Endothelial cell of umbilical vein (primary cell): Measurements from ENCODE around the gene R3HDM2. TPM values are rescaled to one million over a fixed set of nuclear protein-coding genes. Genes with fewer than 3 reads are reported as not detected.

Experiments used
- BruUV-seq: library from RNA; stranded (reverse); fragments of 400-500 nt; replicated peaks from 2 replicates; lab custom pipeline; 2021; lab: Mats Ljungman, UMichigan
- CTCF ChIA-PET: fragments of 300-600, 350-600 bp; sonication (Branson Sonifier 250); formaldehyde crosslinking; loops from one replicate; lab custom pipeline; 2021; ENCODE audit warnings: antibody characterized with exemption, inconsistent platforms; lab: Charles Lee
- POLR2A ChIA-PET: fragments of 300-600, 350-600 bp; sonication (Branson Sonifier 250); formaldehyde crosslinking; loops from one replicate; lab custom pipeline; 2021; ENCODE audit warnings: antibody characterized with exemption, inconsistent platforms; lab: Charles Lee
- DNase-seq: peaks from one replicate; pipeline ENCODE4 v3.0.0-alpha.2; 2011; ENCODE audit warnings: low read depth, low spot score
- FAIRE-seq: peaks from 2 replicates; lab custom pipeline; 2011; peaks lifted over from hg19 to GRCh38; lab: Jason Lieb, UNC
- H2AFZ ChIP-seq: 2 replicates; pipeline ENCODE4 v1.6.0; 2012; ENCODE audit warnings: low read depth, low read length, control low read depth, inconsistent platforms
- H3K27ac ChIP-seq: 2 replicates; pipeline ENCODE4 v1.5.1; 2011; ENCODE audit warnings: low read depth, mild to moderate bottlenecking, control low read depth, low read length, moderate library complexity; ENCODE audit not compliant: insufficient read depth
- H3K27me3 ChIP-seq, 2 experiments: 2 replicates each; pipeline versions ENCODE4 v1.6.0 to v1.6.1; 2011; ENCODE audit warnings: low read length in 2 of 2, mixed read lengths in 1 of 2; ENCODE audit not compliant: control insufficient read depth in 2 of 2, insufficient read depth in 2 of 2
- H3K36me3 ChIP-seq, 2 experiments: 2 replicates in 1 of 2; 3 replicates in 1 of 2; pipeline ENCODE4 v1.5.1; 2011; ENCODE audit warnings: low read length in 2 of 2, mild to moderate bottlenecking in 1 of 2, moderate library complexity in 1 of 2; ENCODE audit not compliant: control insufficient read depth in 2 of 2, insufficient read depth in 2 of 2; ENCODE audit errors: extremely low read depth in 1 of 2
- H3K4me1 ChIP-seq: 3 replicates; pipeline ENCODE4 v1.5.1; 2011; ENCODE audit warnings: mild to moderate bottlenecking, low read length; ENCODE audit not compliant: control insufficient read depth, insufficient read depth; ENCODE audit errors: extremely low read depth
- H3K4me2 ChIP-seq: 2 replicates; pipeline ENCODE4 v1.6.1; 2011; ENCODE audit warnings: low read length, control low read depth, mixed read lengths; ENCODE audit not compliant: insufficient read depth
- H3K4me3 ChIP-seq, 3 experiments: fragments of 200-600 bp in 1 of 3; sonication (generic), shearing (Covaris generic) in 1 of 3; replicated peaks in 1 of 3; 2 replicates each; pipeline ENCODE4 v1.5.1; 2011 to 2016; ENCODE audit warnings: control low read depth in 3 of 3, low read length in 3 of 3, mild to moderate bottlenecking in 2 of 3, inconsistent platforms in 1 of 3, low read depth in 1 of 3, moderate library complexity in 1 of 3; ENCODE audit not compliant: insufficient read depth in 1 of 3
- H3K79me2 ChIP-seq: 2 replicates; pipeline ENCODE4 v1.6.0; 2012; ENCODE audit warnings: low read length, inconsistent platforms; ENCODE audit not compliant: control insufficient read depth, insufficient read depth
- H3K9ac ChIP-seq: replicated peaks from 2 replicates; pipeline ENCODE3; 2011; ENCODE audit warnings: low read length, control low read depth; ENCODE audit not compliant: insufficient read depth; ENCODE audit errors: extremely low read depth
- H3K9me1 ChIP-seq: replicated peaks from 3 replicates; pipeline ENCODE4 v1.6.0; 2011; ENCODE audit warnings: mild to moderate bottlenecking, low read length; ENCODE audit not compliant: control insufficient read depth, insufficient read depth; ENCODE audit errors: extremely low read depth
- H3K9me3 ChIP-seq: replicated peaks from 2 replicates; pipeline ENCODE4 v1.5.1; 2012; ENCODE audit warnings: low read length, inconsistent platforms; ENCODE audit not compliant: control insufficient read depth, insufficient read depth
- H4K20me1 ChIP-seq: replicated peaks from 2 replicates; pipeline ENCODE3; 2011; ENCODE audit warnings: mild to moderate bottlenecking, low read length; ENCODE audit not compliant: control insufficient read depth, insufficient read depth; ENCODE audit errors: extremely low read depth
- CTCF ChIP-seq, 2 donors: IDR thresholded peaks; 1 replicate in 1 of 2; 2 replicates in 1 of 2; pipeline ENCODE4 v1.5.1; 2011; ENCODE audit warnings: low read length in 2 of 2, mild to moderate bottlenecking in 2 of 2, moderate library complexity in 2 of 2, control low read depth in 1 of 2, inconsistent platforms in 1 of 2, low read depth in 1 of 2; ENCODE audit not compliant: insufficient read depth in 1 of 2; ENCODE audit errors: extremely low read depth in 1 of 2
- EZH2 ChIP-seq: IDR thresholded peaks from 2 replicates; pipeline ENCODE4 v1.6.1; 2012; ENCODE audit warnings: borderline replicate concordance, low read depth, mild to moderate bottlenecking, moderate library complexity, low read length, inconsistent platforms; ENCODE audit not compliant: severe bottlenecking
- FOS ChIP-seq: IDR thresholded peaks from 2 replicates; pipeline ENCODE4 v1.6.1; 2011; ENCODE audit warnings: mild to moderate bottlenecking, low read length, moderate library complexity, borderline replicate concordance; ENCODE audit not compliant: insufficient read depth
- GATA2 ChIP-seq: IDR thresholded peaks from 2 replicates; pipeline ENCODE4 v1.7.0; 2011; ENCODE audit warnings: low read depth, mild to moderate bottlenecking, moderate library complexity, mixed read lengths, low read length; ENCODE audit not compliant: insufficient read length, insufficient read depth
- JUN ChIP-seq: IDR thresholded peaks from 2 replicates; pipeline ENCODE4 v1.6.1; 2011; ENCODE audit warnings: borderline replicate concordance, low read depth; ENCODE audit not compliant: insufficient read length, insufficient read depth
- MYC ChIP-seq: IDR thresholded peaks from one replicate; pipeline ENCODE4 v1.6.1; 2011; ENCODE audit warnings: mild to moderate bottlenecking, low read depth, low read length
- POLR2A ChIP-seq: IDR thresholded peaks from 2 replicates; pipeline ENCODE4 v1.6.1; 2012; ENCODE audit warnings: low read depth, mild to moderate bottlenecking, control low read depth, low read length
- POLR2AphosphoS5 ChIP-seq: IDR thresholded peaks from 2 replicates; pipeline ENCODE4 v1.6.1; 2012; ENCODE audit warnings: low read depth, mild to moderate bottlenecking, control low read depth, low read length, moderate library complexity; ENCODE audit not compliant: insufficient read depth
- dilution Hi-C: fragments of 300-500 bp; cut with MboI; formaldehyde crosslinking; loops from one replicate; pipeline ENCODE4 v1.15.0; 2019; ENCODE audit warnings: low sequenced_read_pairs; ENCODE audit not compliant: extremely low pct_ligation_motif_present
- intact Hi-C: fragments of 100-400 bp; cut with micrococcal nuclease; formaldehyde crosslinking; loops from one replicate; pipeline ENCODE4 v1.10.0; 2022
- polyA plus RNA-seq, 4 experiments: library from polyadenylated mRNA; depleted of rRNA in 3 of 4; stranded (reverse) in 3 of 4; unstranded in 1 of 4; fragments of >200 nt; gene quantifications; 2 replicates each; pipeline versions ENCODE4 v1.2.1 to v1.2.3, GENCODE V29; 2011 to 2012; ENCODE audit warnings: missing spikeins in 1 of 4
- total RNA-seq: library from RNA; stranded (reverse); gene quantifications from 2 replicates; pipeline ENCODE4 v1.2.3, GENCODE V29; 2021
- TF ChIP-seq, protein P1 (sequence below): IDR thresholded peaks from 2 replicates; pipeline ENCODE4 v1.6.1; 2011; ENCODE audit not compliant: insufficient read depth, insufficient read length

Gene R3HDM2
- total and polyA plus RNA-seq, 2 donors (not counting 3 experiments of a cell fraction or from before 2014, with no cell fraction given): 26.1 to 31.3 TPM

DNA sequence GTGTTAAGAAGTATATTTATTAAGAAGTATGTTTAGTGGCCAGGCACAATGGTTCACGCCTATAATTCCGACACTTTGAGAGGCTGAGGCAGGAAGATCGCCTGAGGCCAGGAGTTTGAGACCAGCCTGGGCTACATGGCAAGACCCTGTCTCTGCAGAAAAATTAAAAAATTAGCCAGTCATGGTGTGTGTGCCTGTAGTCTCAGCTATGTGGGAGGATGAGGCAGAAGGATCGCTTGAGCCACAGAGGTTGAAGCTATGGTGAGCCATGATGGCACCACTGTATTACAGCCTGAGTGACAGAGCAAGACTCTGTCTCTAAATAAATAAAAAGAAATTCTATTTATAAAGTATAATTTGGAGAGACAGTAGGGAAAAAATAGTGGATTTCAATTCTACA is 20.3 kb downstream of the R3HDM2 start:
- BruUV-seq: no TSS peak
- FAIRE-seq (no peak), DNase-seq (no peak)
- no peaks in the 10 kb centered on the region for H3K9me3 ChIP-seq
- peaks cover 4% of the 10 kb centered on the region for H3K79me2 ChIP-seq
- H3K27ac ChIP-seq: no peak overlapping the region
- H4K20me1 ChIP-seq: no peaks in the 10 kb centered on the region
- ChIA-PET CTCF (interaction anchor here (0.5 to 2.5 kb wide), 4 partner anchors 9 to 94 kb away, joined by 3 to 9 read pairs (median 4); no protein-coding TSS in a partner anchor), POLR2A (no interaction called here)
- TF ChIP-seq JUN (no peak), POLR2AphosphoS5 (no peak), POLR2A (no peak), CTCF (IDR thresholded peaks at IDR 0.05; ENCODE audit: extremely low read depth in 1 of 2, insufficient read depth in 1 of 2, low read depth in 1 of 2, low read length in 2 of 2) (no peak), EZH2 (no peak), GATA2 (no peak), MYC (no peak), FOS (no peak)
- TF ChIP-seq, protein P1, sequence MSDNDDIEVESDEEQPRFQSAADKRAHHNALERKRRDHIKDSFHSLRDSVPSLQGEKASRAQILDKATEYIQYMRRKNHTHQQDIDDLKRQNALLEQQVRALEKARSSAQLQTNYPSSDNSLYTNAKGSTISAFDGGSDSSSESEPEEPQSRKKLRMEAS: no peak
- no peaks in the 10 kb centered on the region for H3K4me1 ChIP-seq
- H3K9me1 ChIP-seq: no peaks in the 10 kb centered on the region
- no peak overlapping the region for H3K4me2 ChIP-seq
- no peak overlapping the region for H3K4me3 ChIP-seq
- H3K36me3 ChIP-seq: no peaks in the 10 kb centered on the region
- H2AFZ ChIP-seq: no peak overlapping the region
- dilution Hi-C loops (no loop called here), intact Hi-C loops (no loop called here)
- no peaks in the 10 kb centered on the region for H3K27me3 ChIP-seq
- H3K9ac ChIP-seq: no peak overlapping the region
